ENCODE results near the gene FLVCR2. TPM values are rescaled to one million over a fixed set of nuclear protein-coding genes. Genes with fewer than 3 reads are reported as not detected.

The FLVCR2 gene
- total RNA-seq, 1 donor from 2014 or later: 50.6 TPM

DNA sequence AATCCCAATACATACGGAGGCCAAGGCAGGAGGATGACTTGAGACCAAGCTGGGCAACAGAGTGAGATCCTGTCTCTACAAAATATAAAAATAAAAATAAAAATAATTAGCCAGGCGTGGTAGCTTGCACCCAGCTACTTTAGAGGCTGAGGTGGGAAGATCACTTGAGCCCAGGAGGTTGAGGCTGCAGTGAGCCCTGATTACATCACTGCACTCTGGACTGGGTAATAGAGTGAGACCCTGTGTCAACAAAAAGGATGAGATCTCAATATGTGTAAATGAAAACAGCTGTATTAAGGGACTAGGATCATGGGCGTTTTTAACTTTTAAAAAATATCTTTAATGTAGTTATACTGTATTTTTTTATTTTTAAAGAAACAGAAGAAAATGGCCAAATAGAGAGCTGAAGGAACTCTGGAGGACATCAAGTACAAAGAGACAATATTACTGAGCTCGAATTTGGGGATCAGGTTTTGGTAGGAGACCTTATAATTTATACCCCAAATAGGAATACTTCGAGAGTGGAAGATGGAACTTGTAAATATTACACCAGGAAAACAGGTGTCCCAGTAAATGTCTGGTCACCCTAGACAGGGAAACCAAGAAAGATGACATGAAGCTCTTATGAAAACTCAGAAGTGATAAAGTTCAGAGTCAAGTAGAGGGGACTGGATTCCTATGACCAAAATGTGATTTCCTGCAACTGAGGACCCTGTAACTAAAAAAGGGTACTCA lies 43.1 kb upstream of the FLVCR2 start:
- no peak overlapping the region for H3K4me3 Mint-ChIP-seq (ENCODE audit: unreplicated experiment)
- TF ChIP-seq, protein P1, sequence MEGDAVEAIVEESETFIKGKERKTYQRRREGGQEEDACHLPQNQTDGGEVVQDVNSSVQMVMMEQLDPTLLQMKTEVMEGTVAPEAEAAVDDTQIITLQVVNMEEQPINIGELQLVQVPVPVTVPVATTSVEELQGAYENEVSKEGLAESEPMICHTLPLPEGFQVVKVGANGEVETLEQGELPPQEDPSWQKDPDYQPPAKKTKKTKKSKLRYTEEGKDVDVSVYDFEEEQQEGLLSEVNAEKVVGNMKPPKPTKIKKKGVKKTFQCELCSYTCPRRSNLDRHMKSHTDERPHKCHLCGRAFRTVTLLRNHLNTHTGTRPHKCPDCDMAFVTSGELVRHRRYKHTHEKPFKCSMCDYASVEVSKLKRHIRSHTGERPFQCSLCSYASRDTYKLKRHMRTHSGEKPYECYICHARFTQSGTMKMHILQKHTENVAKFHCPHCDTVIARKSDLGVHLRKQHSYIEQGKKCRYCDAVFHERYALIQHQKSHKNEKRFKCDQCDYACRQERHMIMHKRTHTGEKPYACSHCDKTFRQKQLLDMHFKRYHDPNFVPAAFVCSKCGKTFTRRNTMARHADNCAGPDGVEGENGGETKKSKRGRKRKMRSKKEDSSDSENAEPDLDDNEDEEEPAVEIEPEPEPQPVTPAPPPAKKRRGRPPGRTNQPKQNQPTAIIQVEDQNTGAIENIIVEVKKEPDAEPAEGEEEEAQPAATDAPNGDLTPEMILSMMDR (IDR thresholded peaks at IDR 0.05; ENCODE audit: unreplicated experiment): no peak

DNA sequence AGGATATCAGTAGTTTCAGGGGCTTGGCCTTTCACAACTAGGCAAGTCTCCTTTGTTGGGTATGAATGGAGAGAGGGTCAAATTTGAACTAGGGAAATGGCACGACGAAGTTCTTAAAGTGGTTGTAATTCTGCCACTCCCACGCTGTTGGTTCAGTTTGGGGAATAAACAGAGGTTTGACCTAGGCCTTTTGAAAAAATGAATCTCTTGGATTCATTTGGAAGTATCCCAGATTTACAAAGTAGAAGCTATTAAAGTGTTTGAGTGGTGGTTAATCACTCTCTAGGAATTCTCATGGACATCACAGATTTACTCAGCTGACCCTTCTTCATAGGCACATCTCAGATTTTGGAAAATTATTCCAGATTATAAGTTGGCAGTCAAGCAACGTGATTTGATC lies 41.3 kb upstream of the FLVCR2 start:
- no peak for DNase-seq (ENCODE audit: low spot score)
- Mint-ChIP-seq H3K9me3 (ENCODE audit: unreplicated experiment) (no peaks in the 10 kb centered on the region), H3K27me3 (ENCODE audit: unreplicated experiment) (peaks cover 2% of the 10 kb centered on the region), H3K27ac (ENCODE audit: unreplicated experiment) (no peak overlapping the region), H3K4me1 (ENCODE audit: unreplicated experiment) (no peaks in the 10 kb centered on the region), H3K4me3 (ENCODE audit: unreplicated experiment) (no peak overlapping the region), H3K36me3 (ENCODE audit: low read depth, unreplicated experiment) (no peaks in the 10 kb centered on the region)
- TF ChIP-seq, protein P1 (IDR thresholded peaks at IDR 0.05; ENCODE audit: unreplicated experiment): no peak

More for the DNA sequence above, 43.1 kb upstream of the FLVCR2 start:
- no peak overlapping the region for H3K27ac Mint-ChIP-seq (ENCODE audit: unreplicated experiment)
- no peaks in the 10 kb centered on the region for H3K9me3 Mint-ChIP-seq (ENCODE audit: unreplicated experiment)
- H3K27me3 Mint-ChIP-seq (ENCODE audit: unreplicated experiment): no peaks in the 10 kb centered on the region
- no peaks in the 10 kb centered on the region for H3K36me3 Mint-ChIP-seq (ENCODE audit: low read depth, unreplicated experiment)
- no peaks in the 10 kb centered on the region for H3K4me1 Mint-ChIP-seq (ENCODE audit: unreplicated experiment)
- DNase-seq (ENCODE audit: low spot score): no peak

DNA sequence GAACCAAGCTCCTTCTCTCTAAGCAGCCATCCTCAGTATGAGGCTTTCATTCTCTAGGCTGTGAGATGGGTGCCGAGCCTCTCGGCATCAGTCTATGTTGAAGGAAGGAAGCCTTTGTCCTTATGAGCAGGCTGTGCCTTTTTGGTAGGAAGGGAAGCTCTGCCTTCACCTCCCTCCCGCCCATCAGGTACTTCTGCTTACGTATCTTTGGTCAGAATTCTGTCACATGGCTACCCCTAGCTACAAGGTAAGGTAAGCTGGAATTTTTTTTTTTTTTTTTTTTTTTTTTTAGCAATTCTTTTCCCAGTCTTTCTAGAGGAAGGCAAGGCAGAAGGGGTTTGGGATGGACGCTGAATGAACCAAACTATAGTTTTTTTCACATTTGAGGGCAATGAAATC lies 39.3 kb upstream of the FLVCR2 start:
- DNase-seq (ENCODE audit: low spot score): no peak
- Mint-ChIP-seq H3K36me3 (ENCODE audit: low read depth, unreplicated experiment) (no peaks in the 10 kb centered on the region), H3K9me3 (ENCODE audit: unreplicated experiment) (no peaks in the 10 kb centered on the region), H3K4me3 (ENCODE audit: unreplicated experiment) (no peak overlapping the region), H3K27ac (ENCODE audit: unreplicated experiment) (no peak overlapping the region), H3K27me3 (ENCODE audit: unreplicated experiment) (peaks cover 4% of the 10 kb centered on the region), H3K4me1 (ENCODE audit: unreplicated experiment) (peaks cover 5% of the 10 kb centered on the region)
- TF ChIP-seq, protein P1 (IDR thresholded peaks at IDR 0.05; ENCODE audit: unreplicated experiment): no peak

DNA sequence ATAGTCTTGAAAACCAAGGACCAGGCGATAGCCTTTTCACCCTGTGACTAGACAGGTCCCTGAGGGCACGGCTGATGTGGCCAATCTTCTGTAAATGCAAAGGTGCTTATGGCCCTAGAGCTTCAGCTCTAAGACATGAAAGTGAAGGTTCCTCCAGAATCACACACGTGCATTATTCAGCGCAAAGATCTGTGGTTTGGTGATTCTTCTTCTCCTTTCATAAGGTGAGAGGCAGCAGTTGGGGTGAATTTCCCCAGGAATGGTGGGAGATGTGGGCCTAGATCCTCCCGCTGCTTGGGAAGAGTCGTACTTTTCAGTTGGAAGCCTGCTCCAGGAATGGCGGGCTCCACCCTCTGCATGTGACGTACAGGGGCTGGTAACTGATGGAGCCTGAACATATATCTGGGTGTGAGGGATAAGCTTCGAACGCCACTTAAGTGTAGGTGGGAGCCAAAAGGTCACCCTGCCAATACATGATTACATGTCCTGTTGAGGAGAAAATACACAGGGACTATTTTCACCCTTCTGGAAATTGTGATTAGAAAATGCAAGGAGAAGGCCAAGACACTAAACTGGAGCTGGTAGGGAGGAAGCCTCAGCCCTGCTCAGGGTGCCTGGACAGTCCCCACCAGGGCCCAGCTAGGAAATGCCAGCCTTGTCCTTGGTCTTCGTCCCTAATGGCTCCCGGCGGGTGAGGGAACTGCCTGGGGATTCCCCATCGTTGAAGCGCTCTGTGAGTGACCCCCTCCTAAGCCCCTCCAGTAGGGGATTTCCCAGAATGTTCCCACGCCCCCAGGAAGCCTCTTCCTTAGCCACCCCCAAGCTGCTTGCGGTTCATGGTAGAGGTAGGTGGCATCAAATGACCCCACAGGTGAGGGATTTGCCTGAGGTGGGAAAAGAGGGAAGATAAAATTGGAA lies 38.6 kb upstream of the FLVCR2 start:
- Mint-ChIP-seq H3K4me3 (ENCODE audit: unreplicated experiment) (no peak overlapping the region), H3K27ac (ENCODE audit: unreplicated experiment) (no peak overlapping the region), H3K9me3 (ENCODE audit: unreplicated experiment) (no peaks in the 10 kb centered on the region)

More for the DNA sequence above, 38.6 kb upstream of the FLVCR2 start:
- Mint-ChIP-seq H3K27me3 (ENCODE audit: unreplicated experiment) (peaks cover 4% of the 10 kb centered on the region), H3K4me1 (ENCODE audit: unreplicated experiment) (peaks cover 5% of the 10 kb centered on the region), H3K36me3 (ENCODE audit: low read depth, unreplicated experiment) (no peaks in the 10 kb centered on the region)
- TF ChIP-seq, protein P1 (IDR thresholded peaks at IDR 0.05; ENCODE audit: unreplicated experiment): no peak
- DNase-seq (ENCODE audit: low spot score): no peak
